ENCODE measurements around the gene YPEL5. TPM values are rescaled to one million over a fixed set of nuclear protein-coding genes. Genes with fewer than 3 reads are reported as not detected.

Gene YPEL5
- total and polyA plus RNA-seq, 3 donors from 2014 or later, result 131 to 189 (median 181) TPM

DNA sequence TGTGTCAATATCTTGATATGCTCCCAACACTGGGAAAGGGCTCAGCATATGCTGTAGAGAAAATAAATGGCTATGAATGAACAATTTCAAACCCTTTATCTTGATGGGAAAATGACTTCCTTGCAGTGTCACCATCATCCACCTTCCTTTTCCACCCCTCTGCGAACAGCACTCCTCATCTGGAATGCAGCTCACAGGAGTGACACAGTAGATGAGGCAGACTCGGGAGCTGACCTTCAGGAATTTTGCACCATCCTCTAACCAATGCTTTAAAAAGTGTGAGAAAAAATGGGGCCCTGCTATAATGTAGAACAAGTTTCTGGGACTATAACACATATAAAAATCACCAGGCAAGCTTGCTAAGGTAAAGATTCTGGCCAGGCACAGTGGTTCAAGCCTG is 41.3 kb upstream of the YPEL5 start:
- H3K36me3 ChIP-seq (ENCODE audit: low read depth, missing control alignments), result no peaks in the 10 kb centered on the region
- H3K4me1 ChIP-seq, result no peaks in the 10 kb centered on the region
- no peak for DNase-seq
- intact Hi-C loops (cut with DNase I; ENCODE audit: low total_unique reads), result no loop called here
- 83 to 87% methylated on average over 2 of the region's 2 CpGs for WGBS, 2 donors
- no peak overlapping the region for H3K27ac ChIP-seq
- no peaks in the 10 kb centered on the region for H3K27me3 ChIP-seq
- no peak for TF ChIP-seq CTCF (IDR thresholded peaks at IDR 0.05)
- no peak for TF ChIP-seq POLR2A (IDR thresholded peaks at IDR 0.05)
- H3K9me3 ChIP-seq, result no peaks in the 10 kb centered on the region
- H3K4me3 ChIP-seq, result no peak overlapping the region

DNA sequence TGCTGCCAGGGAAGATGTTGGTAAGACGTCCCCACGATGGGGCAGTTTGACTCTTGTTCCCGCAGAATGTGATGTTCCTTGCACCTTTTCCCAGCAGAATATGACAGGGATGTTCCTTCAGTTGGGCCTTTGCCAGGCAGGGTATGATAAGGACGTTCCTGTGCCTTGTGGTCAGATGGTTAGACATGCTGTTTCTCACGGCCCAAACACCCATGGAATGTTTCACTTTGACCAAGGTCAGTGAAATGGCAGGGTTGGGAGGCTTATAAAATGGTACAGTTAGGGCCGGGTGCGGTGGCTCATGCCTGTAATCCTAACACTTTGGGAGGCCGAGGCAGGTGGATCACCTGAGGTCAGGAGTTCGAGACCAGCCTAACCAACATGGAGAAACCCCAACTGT is 40.3 kb upstream of the YPEL5 start:
- intact Hi-C loops (cut with DNase I; ENCODE audit: low total_unique reads), result no loop called here
- Histone ChIP-seq H3K27me3 (no peaks in the 10 kb centered on the region), H3K9me3 (no peaks in the 10 kb centered on the region), H3K27ac (no peak overlapping the region), H3K36me3 (ENCODE audit: low read depth, missing control alignments) (no peaks in the 10 kb centered on the region), H3K4me3 (no peak overlapping the region), H3K4me1 (no peaks in the 10 kb centered on the region)
- 54 to 70% methylated on average over 9 of the region's 9 CpGs for WGBS, 2 donors
- no peak for TF ChIP-seq POLR2A (IDR thresholded peaks at IDR 0.05)
- no peak for TF ChIP-seq CTCF (IDR thresholded peaks at IDR 0.05)
- DNase-seq, result peak; percentile 38

- WGBS, 2 donors, result 81 to 95% methylated on average over 2 of the region's 2 CpGs
- TF ChIP-seq CTCF (IDR thresholded peaks at IDR 0.05) (no peak), POLR2A (IDR thresholded peaks at IDR 0.05) (no peak)
- H3K36me3 ChIP-seq (ENCODE audit: low read depth, missing control alignments), result no peaks in the 10 kb centered on the region
- no peaks in the 10 kb centered on the region for H3K27me3 ChIP-seq
- H3K4me1 ChIP-seq, result no peaks in the 10 kb centered on the region
- DNase-seq, result no peak
- no peaks in the 10 kb centered on the region for H3K9me3 ChIP-seq
- intact Hi-C loops (cut with DNase I; ENCODE audit: low total_unique reads), result no loop called here
- no peak overlapping the region for H3K27ac ChIP-seq
- H3K4me3 ChIP-seq, result no peak overlapping the region
Measured at GRCh38 chr2:30108192-30108591, 38.6 kb upstream of the YPEL5 start.

DNA sequence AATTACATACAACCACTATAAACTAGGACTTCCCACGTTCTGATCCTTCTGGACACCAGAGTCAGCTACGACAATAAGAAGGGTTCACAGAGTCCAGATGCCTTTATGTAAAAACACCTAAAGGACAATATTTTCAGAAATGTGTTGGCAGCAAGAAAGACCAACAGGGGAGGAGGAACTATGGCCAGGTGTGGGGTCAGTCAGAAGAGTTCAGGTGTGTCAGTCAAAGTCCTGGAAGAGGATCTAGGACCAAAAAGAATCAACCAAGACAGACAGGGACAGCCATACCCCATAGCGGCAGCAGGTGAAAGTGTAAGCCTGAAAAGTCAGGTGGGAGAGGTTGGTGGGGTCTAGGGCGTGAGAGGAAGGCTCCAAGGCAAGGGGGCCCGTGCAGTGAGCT is 38.0 kb upstream of the YPEL5 start:
- intact Hi-C loops (cut with DNase I; ENCODE audit: low total_unique reads), result no loop called here
- 85 to 87% methylated on average over 5 of the region's 5 CpGs for WGBS, 2 donors
- no peak for DNase-seq

More for the DNA sequence above, 38.0 kb upstream of the YPEL5 start:
- Histone ChIP-seq H3K4me1 (no peaks in the 10 kb centered on the region), H3K36me3 (ENCODE audit: low read depth, missing control alignments) (no peaks in the 10 kb centered on the region), H3K27me3 (no peaks in the 10 kb centered on the region), H3K4me3 (no peak overlapping the region), H3K27ac (no peak overlapping the region), H3K9me3 (no peaks in the 10 kb centered on the region)
- TF ChIP-seq CTCF (IDR thresholded peaks at IDR 0.05), result no peak
- TF ChIP-seq POLR2A (IDR thresholded peaks at IDR 0.05), result no peak

Data from testis (tissue), 3 donors.